NCI-H460 (cell line): ENCODE results near the gene FAH. TPM values are rescaled to one million over a fixed set of nuclear protein-coding genes. Genes with fewer than 3 reads are reported as not detected.
"Not testable (repeated sequence)": the region's sequence is repeated elsewhere in the genome, so short reads cannot be mapped to it uniquely, and the experiment has no call there.

ENCODE experiments used
- DNase-seq: peaks from one replicate; pipeline ENCODE4 v3.0.0-alpha.2; 2016; ENCODE audit warnings: low read depth; ENCODE audit errors: extremely low read depth
- polyA plus RNA-seq: library from polyadenylated mRNA; depleted of rRNA; stranded (reverse); fragments of >200 nt; gene quantifications from 2 replicates; pipeline ENCODE4 v1.2.3, GENCODE V29; 2014; cell fraction: nucleus; rRNA removed
- total RNA-seq: library from RNA; depleted of rRNA; stranded (reverse); fragments of >200 nt; shearing (Covaris generic); gene quantifications from 2 replicates; pipeline ENCODE4 v1.2.3, GENCODE V29; 2014; rRNA removed

The FAH gene
- total RNA-seq: 16.0 and 17.3 TPM in 2 replicates
- polyA plus RNA-seq: 28.0 and 32.7 TPM in 2 replicates

DNA sequence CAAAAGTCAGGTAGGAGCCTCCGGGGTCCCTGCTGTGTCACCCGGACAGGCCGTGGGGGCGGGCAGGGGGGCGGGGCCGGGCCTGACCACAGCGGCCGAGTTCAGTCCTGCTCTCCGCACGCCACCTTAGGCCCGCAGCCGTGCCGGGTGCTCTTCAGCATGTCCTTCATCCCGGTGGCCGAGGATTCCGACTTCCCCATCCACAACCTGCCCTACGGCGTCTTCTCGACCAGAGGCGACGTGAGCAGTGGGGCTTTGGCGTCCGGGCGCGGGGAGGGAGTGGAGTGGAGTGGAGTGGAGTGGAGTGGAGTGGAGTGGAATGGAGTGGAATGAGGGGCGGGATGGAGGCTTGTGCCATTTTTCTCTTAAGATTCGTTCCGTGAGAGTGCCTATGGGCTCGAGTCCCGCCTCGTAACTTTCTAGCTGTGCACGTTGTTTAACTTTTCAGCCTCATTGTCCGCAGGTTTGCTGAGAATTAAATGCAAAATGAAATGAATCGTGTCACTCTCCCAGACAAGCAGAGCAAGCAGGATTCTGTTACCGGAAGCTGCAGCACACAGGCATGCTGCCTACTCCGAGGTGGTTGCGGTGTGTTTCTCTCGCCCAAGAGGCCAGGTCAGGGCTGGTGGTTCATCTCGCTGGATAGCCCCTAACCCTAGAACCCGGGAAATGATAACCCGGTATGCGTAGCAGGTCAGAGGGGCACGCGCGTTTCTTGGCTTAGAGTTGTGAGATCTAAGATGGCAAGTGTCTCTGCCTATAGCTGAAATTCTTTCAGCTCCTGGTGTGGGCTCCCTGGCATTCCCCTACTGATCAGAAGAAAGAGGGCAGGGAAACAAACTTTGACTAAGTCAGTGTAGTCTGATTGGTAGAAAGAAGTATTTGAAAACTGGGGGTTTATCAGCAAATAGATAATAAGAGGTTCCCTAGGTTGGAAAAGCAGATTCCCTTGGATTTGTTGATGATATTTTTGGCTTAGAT is at the start of gene FAH:
FAH (plus strand) TSS at position 104 of the 981 bp plus-strand sequence; CDS start at position 160, 56 bp downstream.
- no peak for DNase-seq

GRCh38 chr15:80105193-80105592 is 47.6 kb upstream of the FAH start:
- no peak for DNase-seq

- no peak for DNase-seq
Observed at GRCh38 chr15:80105595-80105994, 47.2 kb upstream of the FAH start.

GRCh38 chr15:80106051-80106450 is 46.7 kb upstream of the FAH start:
- no peak for DNase-seq

- no peak for DNase-seq
Observed at GRCh38 chr15:80107204-80107603, 45.6 kb upstream of the FAH start.

GRCh38 chr15:80107774-80108173 is 45.0 kb upstream of the FAH start:
- no peak for DNase-seq

DNA sequence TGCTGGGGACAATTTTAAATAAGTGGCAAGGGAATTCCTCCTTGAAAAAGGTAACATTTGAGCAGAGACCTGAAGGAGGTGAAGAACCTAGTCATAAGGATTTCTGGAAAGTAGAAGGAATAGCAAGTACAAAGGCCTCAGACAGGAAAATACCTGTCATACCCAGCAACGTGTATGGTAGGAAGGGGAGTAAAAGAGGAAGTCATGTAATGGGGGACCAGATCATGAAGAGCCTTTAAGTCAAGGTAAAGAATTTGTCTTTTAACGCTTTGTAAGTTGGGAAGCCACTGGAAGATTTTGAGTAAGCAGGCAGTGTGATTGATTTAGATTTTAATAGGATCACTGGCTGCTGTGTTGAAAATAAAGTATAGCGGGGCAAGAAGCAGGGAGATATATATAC is 43.4 kb upstream of the FAH start:
- DNase-seq: no peak

DNA sequence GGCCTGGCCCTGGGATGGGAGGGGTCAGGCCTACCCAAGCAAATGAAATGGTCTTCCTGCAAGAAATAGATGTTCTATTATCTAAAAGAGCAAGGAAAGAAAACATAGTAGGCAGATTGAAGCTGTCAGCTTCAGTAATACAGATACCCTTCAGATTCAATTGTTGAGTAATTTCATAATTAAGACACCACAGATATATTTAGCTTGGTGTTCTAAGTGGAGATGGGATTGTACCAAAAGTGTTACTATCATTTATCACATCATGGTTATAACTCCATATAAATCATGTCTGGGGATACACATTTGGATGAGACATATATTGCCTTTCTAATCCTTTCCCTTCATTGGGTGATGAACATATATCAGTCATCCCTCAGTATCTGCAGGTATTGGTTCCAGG is 41.9 kb upstream of the FAH start:
- no peak for DNase-seq

DNA sequence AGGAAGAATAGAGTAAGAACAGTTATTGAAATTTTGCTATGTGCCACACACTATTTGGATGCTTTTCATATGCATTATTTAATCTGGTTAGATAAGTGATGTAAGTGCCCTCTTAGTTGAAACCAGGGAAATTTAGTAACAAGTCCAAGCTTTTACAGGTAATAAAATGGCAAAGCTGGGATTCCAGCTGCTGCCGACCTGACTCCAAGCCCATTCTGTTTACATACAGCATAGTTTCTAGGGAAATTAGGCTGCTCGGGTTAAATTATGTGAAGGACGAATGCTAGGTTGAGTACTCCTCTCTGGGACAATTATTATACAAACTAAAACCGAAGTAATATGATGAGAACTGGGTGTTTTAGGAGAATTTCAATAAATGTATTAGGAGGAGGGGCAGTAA is 38.7 kb upstream of the FAH start:
- no peak for DNase-seq

DNA sequence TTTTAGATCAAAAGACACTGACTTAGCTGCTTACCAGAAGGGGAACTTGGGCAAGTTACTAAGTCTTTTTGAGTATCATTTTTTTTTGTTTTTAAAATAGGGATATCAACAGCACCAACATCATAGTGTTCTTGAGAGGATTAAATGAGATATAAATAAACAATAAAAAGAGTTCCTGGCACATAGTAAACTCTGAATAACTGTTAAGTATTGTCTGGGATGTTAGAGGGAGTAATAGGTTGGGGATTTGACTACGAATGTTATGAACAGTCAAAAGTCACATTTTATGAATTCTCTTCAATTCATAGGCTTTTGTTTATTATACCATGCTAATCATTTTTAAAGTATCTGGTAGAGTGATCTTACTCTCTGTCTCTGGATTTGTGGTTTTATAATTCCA is 37.8 kb upstream of the FAH start:
- no peak for DNase-seq

DNA sequence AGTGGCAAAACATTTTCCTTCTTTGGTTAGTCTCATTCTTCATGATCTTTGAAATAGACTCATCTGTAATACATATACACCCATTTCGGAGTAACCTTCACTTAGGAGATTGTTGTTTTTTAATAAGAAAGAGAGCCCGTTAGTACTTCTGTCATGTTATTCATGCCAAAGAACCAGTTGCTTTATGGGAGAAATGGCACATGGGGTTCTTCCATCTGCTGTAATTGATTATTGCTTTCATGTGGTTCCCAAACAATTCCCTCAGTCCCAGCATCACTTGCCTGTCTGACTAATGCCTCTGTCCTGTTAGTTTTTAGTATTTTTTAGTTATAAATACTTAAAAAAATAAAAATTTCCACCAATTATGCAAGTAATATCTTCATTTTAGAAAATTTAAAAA is 33.8 kb upstream of the FAH start:
- DNase-seq: no peak

DNA sequence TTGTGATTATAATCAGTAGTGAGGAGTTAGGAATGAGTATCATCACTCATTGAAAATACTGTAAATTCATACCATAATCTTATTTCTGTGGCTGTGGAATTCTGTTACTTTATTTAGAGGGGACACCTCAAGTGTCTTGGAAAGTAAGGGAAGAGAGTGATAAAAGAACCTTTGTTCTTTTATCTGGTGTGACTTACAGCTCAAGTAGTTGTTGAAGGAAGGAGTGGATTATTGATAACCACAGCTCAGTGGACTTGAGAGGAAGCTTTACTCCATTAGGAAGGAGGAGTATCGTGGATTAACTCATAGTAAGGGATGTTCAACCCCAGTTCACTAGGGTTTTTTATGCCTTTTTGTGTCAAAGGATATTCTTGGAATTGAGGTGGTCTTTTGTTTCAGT is 32.2 kb upstream of the FAH start:
- no peak for DNase-seq

- DNase-seq: no peak
Observed at GRCh38 chr15:80121546-80121945, 31.3 kb upstream of the FAH start.

- DNase-seq: no peak
Observed at GRCh38 chr15:80123034-80123433, 29.8 kb upstream of the FAH start.

DNA sequence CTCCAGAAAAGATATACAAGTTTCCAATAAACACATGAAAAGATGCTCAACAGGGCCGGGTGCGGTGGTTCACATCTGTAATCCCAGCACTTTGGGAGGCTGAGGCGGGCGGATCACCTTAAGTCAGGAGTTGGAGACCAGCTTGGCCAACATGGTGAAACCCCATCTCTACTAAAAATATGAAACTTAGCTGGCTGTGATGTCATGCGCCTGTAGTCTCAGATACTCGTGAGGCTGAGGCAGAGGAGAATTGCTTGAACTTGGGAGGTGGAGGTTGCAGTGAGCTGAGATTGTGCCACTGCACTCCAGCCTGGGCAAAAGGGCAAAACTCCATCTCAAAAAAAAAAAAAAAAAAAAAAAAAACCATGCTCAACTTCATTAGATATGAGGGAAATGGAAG is 25.5 kb upstream of the FAH start:
- not testable (repeated sequence) for DNase-seq

- DNase-seq: no peak
Observed at GRCh38 chr15:80127911-80128310, 24.9 kb upstream of the FAH start.

DNA sequence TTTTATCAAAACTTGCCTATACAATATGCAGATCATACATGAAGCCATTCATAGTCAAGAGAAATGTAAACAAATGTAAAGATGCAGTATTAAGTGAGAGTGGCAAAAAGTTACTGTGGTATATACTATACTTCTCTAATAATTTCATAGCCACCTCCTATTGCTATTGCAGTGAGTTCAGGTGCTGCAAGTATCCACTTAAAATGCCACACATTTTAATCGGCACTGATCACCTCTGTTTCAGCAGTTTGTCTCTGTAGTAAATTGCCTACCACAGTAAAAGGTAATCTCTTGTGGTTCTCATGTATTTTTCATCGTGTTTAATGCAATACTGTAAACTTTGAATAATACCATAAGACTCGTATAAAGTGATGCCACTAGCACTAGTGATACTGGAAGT is 20.4 kb upstream of the FAH start:
- DNase-seq: no peak

DNA sequence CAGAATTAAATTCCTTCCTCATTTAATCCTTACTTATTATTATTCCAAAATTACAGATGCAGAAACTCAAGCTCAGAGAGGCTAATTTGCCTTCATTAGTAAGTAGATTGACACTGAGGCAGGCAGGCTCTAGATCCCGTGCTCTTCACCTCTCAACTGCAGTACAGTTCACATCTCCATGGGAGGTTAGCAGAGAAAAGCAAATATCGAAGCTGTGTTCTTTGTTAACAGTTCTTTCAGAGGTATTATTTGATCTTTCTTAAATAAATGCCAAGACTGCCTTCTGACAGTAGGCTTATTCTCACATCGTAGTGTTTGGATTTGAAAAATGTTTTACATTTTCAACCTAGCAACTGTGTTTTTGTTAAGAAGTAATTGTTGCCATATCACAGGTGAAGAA is 15.9 kb upstream of the FAH start:
- no peak for DNase-seq

DNA sequence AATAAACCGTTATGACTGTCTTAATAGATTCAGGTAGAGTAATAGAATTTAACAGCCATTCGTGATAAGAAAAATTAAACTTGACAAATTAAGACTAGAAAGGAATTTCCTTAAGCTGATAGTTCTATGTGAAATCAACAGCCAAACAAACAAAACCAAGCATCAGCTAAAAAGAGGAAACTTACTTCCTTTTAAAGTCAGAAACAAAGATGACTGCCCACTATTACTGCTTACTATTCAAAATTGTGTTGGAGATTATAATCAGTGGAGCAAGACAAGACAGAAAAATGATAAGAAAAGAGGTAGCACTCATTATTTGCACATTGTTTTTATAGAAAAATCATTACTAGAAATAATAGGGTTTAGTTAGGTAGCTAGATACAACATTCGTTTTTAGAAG is 13.8 kb upstream of the FAH start:
- DNase-seq: no peak

- no peak for DNase-seq
Observed at GRCh38 chr15:80140909-80141308, 11.9 kb upstream of the FAH start.

DNA sequence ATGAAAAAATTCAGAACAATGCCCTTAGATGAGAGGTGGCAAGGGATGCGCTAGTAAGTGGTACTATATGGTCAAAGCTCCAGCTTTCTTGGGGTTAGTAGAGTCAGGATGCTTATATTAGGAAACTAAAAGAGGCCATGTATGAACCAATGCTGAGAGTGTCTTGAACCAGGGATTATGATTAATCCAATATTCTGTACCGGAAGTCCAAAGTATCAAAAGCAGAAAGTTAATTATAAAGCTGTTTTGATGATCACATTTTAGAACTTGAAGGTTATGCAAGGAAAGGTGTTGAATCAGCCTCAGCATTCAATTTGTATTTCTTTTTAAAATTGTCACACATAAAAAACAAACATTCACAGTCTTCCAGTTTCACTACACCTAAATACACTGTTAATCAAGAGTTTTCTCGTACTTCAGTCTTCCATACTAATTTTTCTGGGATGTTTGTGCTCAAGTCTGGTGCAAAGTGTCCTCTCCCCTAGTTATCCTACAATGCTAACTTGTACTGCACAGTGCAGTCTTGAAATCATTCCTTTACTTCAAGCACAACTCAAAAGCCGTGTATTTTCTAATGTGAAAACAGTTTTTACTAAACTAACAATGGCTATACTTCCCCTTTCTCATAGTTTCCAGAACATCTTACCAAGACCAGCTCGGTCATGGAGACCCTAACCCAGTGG is 10.7 kb upstream of the FAH start:
- no peak for DNase-seq

GRCh38 chr15:80142646-80143045 is 10.2 kb upstream of the FAH start:
- DNase-seq: no peak
